Hypothalamus (tissue), 51 donors: ENCODE data around the gene LGALS7.

Source experiments
- DNase-seq, 51 donors: peaks; one replicate each; lab custom pipeline; 2025; lab: John Stamatoyannopoulos, UW

Gene LGALS7

DNA sequence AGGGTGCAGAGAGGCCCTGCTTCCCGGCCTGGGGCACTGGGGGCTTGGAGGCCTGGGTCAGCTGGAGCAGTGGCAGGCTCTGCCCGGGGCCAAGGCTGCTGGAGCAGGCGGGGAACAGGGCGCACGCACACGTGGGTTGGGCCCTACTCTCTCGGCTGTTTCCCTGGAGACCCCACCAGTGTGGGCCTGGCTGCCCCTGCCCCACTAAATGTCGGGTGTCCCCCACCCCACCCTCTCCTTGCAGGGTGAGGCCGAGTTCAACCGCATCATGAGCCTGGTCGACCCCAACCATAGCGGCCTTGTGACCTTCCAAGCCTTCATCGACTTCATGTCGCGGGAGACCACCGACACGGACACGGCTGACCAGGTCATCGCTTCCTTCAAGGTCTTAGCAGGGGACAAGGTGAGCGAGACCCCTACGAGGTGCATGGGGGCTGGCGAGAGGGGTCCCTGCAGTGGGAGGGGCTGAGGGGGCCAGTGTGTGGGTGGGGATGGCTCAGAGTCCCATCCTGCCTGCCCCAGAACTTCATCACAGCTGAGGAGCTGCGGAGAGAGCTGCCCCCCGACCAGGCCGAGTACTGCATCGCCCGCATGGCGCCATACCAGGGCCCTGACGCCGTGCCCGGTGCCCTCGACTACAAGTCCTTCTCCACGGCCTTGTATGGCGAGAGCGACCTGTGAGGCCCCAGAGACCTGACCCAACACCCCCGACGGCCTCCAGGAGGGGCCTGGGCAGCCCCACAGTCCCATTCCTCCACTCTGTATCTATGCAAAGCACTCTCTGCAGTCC, 44.4 kb downstream of the LGALS7 start:
- no peak for DNase-seq

DNA sequence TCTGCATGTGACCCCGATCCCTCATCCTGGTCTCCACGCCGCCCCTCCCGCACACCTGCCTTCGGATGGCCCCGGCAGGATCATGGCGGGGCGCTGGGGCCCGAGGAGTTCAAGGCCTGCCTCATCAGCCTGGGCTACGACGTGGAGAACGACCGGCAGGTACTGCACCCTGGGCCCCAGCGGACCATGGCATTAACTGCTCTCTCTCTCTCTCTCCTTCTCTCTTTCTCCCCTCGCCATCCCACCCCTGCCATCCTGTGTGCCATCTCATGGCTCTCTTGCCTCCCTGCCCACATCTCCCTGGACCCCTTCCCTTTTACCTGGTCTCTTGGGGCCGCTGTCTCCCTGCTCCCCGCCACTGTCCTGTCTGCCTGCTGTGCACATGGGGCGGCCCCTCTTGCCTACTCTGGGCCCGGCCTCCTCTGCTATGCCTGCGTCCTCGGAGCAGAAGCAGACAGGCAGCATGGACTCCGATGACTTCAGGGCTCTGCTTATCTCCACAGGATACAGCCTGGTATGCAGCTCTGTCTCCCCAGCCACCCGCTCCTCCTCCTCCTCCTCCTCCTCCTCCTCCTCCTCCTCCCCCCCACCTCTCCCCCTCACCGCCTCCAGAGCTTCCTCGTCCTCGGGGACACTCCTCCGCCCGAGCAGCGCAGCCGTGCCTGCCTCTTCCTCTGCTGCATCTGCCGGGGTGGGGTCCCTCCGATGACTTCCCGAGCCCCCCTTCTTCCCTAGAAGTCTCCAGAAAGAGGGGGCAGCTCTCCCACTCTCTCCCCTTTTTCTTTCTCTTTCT, 45.3 kb downstream of the LGALS7 start:
- DNase-seq = no peak

DNA sequence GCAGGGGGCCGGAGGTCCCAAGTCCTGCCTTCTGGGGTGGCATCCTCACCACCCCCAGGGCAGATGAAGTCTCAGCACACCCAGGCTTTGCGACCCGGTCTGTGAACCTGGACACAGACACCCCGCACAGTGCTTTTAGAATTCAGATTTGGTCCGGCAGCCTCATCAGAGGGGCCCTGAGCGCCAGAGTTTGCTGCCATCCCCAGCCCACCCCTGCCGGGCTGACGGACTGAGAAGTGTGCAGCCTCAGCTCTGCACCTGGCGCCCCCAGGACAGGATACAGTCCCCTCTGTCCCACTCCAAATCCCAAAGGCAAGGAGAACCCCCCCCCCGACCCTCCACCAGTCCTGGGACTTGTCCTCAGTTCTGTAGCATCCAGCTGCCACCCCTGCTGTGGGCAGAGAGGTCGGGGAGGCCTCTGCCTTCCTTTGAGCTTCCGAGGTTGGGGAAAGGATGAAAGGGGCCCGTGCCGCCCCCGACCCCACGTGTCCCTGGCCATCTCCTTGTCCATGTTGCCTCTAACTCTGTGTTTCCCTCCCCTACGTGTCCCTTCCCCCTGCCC, 45.9 kb downstream of the LGALS7 start:
- DNase-seq = no peak

GRCh38 chr19:38726761-38727301, 46.5 kb downstream of the LGALS7 start:
- DNase-seq = no peak

DNA sequence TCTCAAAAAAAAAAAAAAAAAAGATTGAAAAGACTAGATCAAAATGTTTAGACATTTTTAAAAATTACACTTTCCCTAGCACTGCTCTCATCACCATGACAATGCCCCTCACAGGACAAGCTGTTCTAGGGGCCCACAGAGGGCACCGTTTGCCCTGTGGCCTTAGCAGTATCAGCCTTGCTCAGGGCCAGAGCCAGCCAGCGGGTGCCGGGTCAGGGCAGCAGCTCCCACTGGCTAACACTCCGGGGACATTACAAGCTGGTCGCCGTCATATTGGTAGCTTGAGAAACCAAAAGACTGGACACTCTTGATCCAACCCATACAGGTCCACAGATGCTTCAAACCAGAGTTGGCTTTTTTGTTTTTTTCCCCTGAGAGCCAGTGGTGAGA, 47.0 kb downstream of the LGALS7 start:
- DNase-seq = no peak

DNA sequence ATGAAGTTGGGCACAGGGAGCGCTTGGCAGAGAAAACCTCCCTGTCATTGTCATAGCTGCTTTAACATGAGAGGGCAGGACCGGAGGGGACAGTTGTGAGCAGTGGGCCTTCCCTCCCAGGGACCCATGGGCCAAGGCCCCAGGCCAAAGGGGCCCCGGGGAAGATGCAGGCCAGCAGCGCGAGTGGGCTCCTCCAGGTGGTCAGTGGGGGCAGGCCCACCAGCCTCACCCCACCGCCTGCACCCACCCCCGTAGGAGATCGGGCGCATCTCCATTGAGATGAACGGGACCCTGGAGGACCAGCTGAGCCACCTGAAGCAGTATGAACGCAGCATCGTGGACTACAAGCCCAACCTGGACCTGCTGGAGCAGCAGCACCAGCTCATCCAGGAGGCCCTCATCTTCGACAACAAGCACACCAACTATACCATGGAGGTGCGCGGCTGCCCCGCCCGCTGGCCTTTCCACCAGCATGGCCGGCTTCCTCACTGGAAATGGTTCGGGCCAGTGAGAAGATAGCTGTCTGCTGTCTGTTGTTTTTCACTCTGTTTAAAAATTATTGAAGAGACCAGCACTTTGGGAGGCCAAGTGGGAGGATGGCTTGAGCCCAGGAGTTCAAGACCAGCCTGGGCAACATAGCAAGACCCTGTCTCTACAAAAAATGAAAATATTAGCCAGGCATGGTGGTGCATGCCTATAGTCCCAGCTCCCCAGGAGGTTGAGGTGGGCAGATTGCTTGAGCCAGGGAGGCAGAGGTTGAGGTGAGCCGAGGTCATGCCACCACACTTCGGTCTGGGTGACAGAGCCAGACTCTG, 47.6 kb downstream of the LGALS7 start:
- DNase-seq = no peak

GRCh38 chr19:38723990-38724854, 49.1 kb downstream of the LGALS7 start:
- no peak for DNase-seq

GRCh38 chr19:38723606-38723965, 49.7 kb downstream of the LGALS7 start:
- DNase-seq = no peak

DNA sequence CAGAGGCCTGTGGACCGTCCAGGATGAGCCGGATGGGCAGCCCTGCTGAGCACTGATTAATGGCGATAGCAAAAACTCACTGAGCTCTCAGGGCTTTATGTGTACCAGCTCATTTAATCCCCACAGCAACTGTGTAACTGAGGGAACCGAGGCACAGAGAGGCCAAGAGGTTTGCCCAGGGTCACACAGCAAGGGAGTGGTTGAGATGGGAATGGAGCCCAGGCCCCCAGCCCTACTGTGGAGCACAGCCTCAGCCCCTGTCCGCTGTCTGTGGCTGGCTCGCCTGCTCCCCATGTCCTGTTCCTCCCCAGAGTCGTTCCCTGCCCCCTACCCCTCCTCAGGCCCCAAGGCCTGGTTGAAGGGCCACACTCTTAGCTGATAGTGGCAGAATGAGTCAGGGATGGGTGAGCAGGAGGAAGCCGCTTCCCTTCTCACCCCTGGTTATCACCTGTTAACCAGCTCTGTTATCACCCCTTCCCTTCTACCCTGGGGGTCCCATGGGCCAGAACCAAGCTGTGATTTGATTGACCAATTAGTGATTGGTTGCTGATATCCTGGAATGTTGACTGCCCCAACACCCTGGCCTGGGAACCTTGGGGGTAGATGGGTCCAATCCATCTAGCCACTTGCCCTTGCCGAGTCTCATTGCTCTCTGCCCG, 50.2 kb downstream of the LGALS7 start:
- no peak for DNase-seq

GRCh38 chr19:38721979-38722773, 51.1 kb downstream of the LGALS7 start:
- peak in 44 of 51 donors; percentile 10 to 94 (median 74) for DNase-seq

- peak in 1 of 51 donors; percentile 40 for DNase-seq
Observed at GRCh38 chr19:38721496-38721895, 51.8 kb downstream of the LGALS7 start.
